Astrocyte (in vitro differentiated cells and primary cell): ENCODE data around the gene DRP2. TPM values are rescaled to one million over a fixed set of nuclear protein-coding genes. Genes with fewer than 3 reads are reported as not detected.

Source experiments
- DNase-seq: peaks from one replicate; pipeline ENCODE4 v3.0.0-alpha.2; 2010; ENCODE audit warnings: low read depth
- FAIRE-seq: peaks from 2 replicates; lab custom pipeline; 2011; peaks lifted over from hg19 to GRCh38; lab: Jason Lieb, UNC
- H2AFZ ChIP-seq: 2 replicates; pipeline ENCODE4 v1.6.0; 2012; ENCODE audit warnings: low read depth, low read length, inconsistent platforms
- H3K27ac ChIP-seq: 2 replicates; pipeline ENCODE4 v1.5.1; 2011; ENCODE audit warnings: low read depth, low read length, inconsistent platforms
- H3K27me3 ChIP-seq: 2 replicates; pipeline ENCODE4 v1.6.0; 2011; ENCODE audit warnings: low read length, inconsistent platforms; ENCODE audit not compliant: insufficient read depth
- H3K36me3 ChIP-seq: 2 replicates; pipeline ENCODE4 v1.5.1; 2011; ENCODE audit warnings: low read length, inconsistent platforms; ENCODE audit not compliant: insufficient read depth
- H3K4me1 ChIP-seq: 2 replicates; pipeline ENCODE4 v1.5.1; 2011; ENCODE audit warnings: low read length, inconsistent platforms; ENCODE audit not compliant: insufficient read depth
- H3K4me2 ChIP-seq: 2 replicates; pipeline ENCODE4 v1.6.0; 2012; ENCODE audit warnings: low read length, inconsistent platforms
- H3K4me3 ChIP-seq: 2 replicates; pipeline ENCODE4 v1.5.1; 2011; ENCODE audit warnings: low read depth, mild to moderate bottlenecking, low read length, inconsistent platforms; ENCODE audit not compliant: insufficient read depth
- H3K79me2 ChIP-seq: 2 replicates; pipeline ENCODE4 v1.6.0; 2012; ENCODE audit warnings: mild to moderate bottlenecking, low read length, inconsistent platforms; ENCODE audit not compliant: insufficient read depth
- H3K9ac ChIP-seq: 2 replicates; pipeline ENCODE4 v1.6.0; 2012; ENCODE audit warnings: mild to moderate bottlenecking, low read length, inconsistent platforms
- H3K9me3 ChIP-seq: 2 replicates; pipeline ENCODE4 v1.5.1; 2012; ENCODE audit warnings: low read depth, mild to moderate bottlenecking, low read length, inconsistent platforms; ENCODE audit not compliant: insufficient read depth
- H4K20me1 ChIP-seq: 2 replicates; pipeline ENCODE4 v1.6.0; 2012; ENCODE audit warnings: low read length, inconsistent platforms; ENCODE audit not compliant: insufficient read depth
- H3K27ac Mint-ChIP-seq: one replicate; pipeline ENCODE4 v1.8.0; 2021; ENCODE audit warnings: mild to moderate bottlenecking, mixed read lengths; ENCODE audit not compliant: unreplicated experiment
- H3K27me3 Mint-ChIP-seq: one replicate; pipeline ENCODE4 v1.8.0; 2021; ENCODE audit warnings: low read depth, mixed read lengths; ENCODE audit not compliant: unreplicated experiment
- H3K36me3 Mint-ChIP-seq: one replicate; pipeline ENCODE4 v1.8.0; 2021; ENCODE audit warnings: low read depth, mixed read lengths; ENCODE audit not compliant: unreplicated experiment
- H3K4me1 Mint-ChIP-seq: one replicate; pipeline ENCODE4 v1.8.0; 2021; ENCODE audit warnings: low read depth, mixed read lengths; ENCODE audit not compliant: unreplicated experiment
- H3K4me3 Mint-ChIP-seq: one replicate; pipeline ENCODE4 v1.8.0; 2021; ENCODE audit warnings: mild to moderate bottlenecking, moderate library complexity, mixed read lengths; ENCODE audit not compliant: unreplicated experiment
- H3K9me3 Mint-ChIP-seq: one replicate; pipeline ENCODE4 v1.8.0; 2021; ENCODE audit warnings: mild to moderate bottlenecking, mixed read lengths; ENCODE audit not compliant: unreplicated experiment
- CTCF ChIP-seq: IDR thresholded peaks from 2 replicates; pipeline ENCODE4 v1.5.1; 2011; ENCODE audit warnings: low read depth, mild to moderate bottlenecking, inconsistent platforms, low read length, moderate library complexity; ENCODE audit not compliant: insufficient read depth
- EZH2 ChIP-seq: IDR thresholded peaks from 2 replicates; pipeline ENCODE4 v1.6.1; 2012; ENCODE audit warnings: mild to moderate bottlenecking, low read length, inconsistent platforms; ENCODE audit not compliant: insufficient read depth
- total RNA-seq: library from RNA; stranded (reverse); gene quantifications from 2 replicates; pipeline ENCODE4 v1.2.1, GENCODE V29; 2021

DRP2 gene
- total RNA-seq, 1 donor from 2014 or later: 4.2 TPM

- H3K27me3 Mint-ChIP-seq: no peaks in the 10 kb centered on the region
- H2AFZ ChIP-seq: no peak overlapping the region
- no peak overlapping the region for H3K27ac Mint-ChIP-seq
- no peak overlapping the region for H3K4me3 ChIP-seq
- no peaks in the 10 kb centered on the region for H3K36me3 Mint-ChIP-seq
- no peak overlapping the region for H3K27ac ChIP-seq
- H3K9me3 Mint-ChIP-seq: no peaks in the 10 kb centered on the region
- no peaks in the 10 kb centered on the region for H3K79me2 ChIP-seq
- no peak for TF ChIP-seq EZH2
- TF ChIP-seq CTCF: no peak
- no peaks in the 10 kb centered on the region for H3K9me3 ChIP-seq
- H3K36me3 ChIP-seq: no peaks in the 10 kb centered on the region
- peaks cover 5% of the 10 kb centered on the region for H3K4me1 ChIP-seq
- no peak overlapping the region for H3K4me3 Mint-ChIP-seq
- H3K4me1 Mint-ChIP-seq: peaks cover 17% of the 10 kb centered on the region
- H3K27me3 ChIP-seq: no peaks in the 10 kb centered on the region
- H3K4me2 ChIP-seq: no peak overlapping the region
- no peak for FAIRE-seq
- H3K9ac ChIP-seq: no peak overlapping the region
- H4K20me1 ChIP-seq: no peaks in the 10 kb centered on the region
- DNase-seq: no peak
These were observed 9.0 kb upstream of the DRP2 start for GRCh38 chrX:101210630-101211029.

- Histone ChIP-seq H3K36me3 (no peaks in the 10 kb centered on the region), H3K4me1 (peaks cover 22% of the 10 kb centered on the region), H3K27me3 (no peaks in the 10 kb centered on the region), H3K9me3 (no peaks in the 10 kb centered on the region), H3K79me2 (peaks cover 18% of the 10 kb centered on the region), H3K27ac (no peak overlapping the region), H4K20me1 (no peaks in the 10 kb centered on the region), H3K9ac (no peak overlapping the region), H3K4me3 (no peak overlapping the region), H2AFZ (no peak overlapping the region), H3K4me2 (no peak overlapping the region)
- Mint-ChIP-seq H3K27ac (peak overlapping the region; percentile 11), H3K4me1 (peaks cover 10% of the 10 kb centered on the region), H3K9me3 (no peaks in the 10 kb centered on the region), H3K36me3 (no peaks in the 10 kb centered on the region), H3K27me3 (no peaks in the 10 kb centered on the region), H3K4me3 (no peak overlapping the region)
- FAIRE-seq (peak; percentile 76), DNase-seq (no peak)
- no peak for TF ChIP-seq CTCF
- TF ChIP-seq EZH2: no peak
These were observed 1.9 kb upstream of the DRP2 start for GRCh38 chrX:101217689-101218088.

GRCh38 chrX:101219864-101220346 is 319 bp downstream of the DRP2 start:
- H3K36me3 Mint-ChIP-seq: no peaks in the 10 kb centered on the region
- H3K9me3 Mint-ChIP-seq: no peaks in the 10 kb centered on the region
- Histone ChIP-seq H2AFZ (peak overlapping the region; percentile 85), H3K4me2 (peak overlapping the region; percentile 89), H3K36me3 (no peaks in the 10 kb centered on the region), H3K27me3 (no peaks in the 10 kb centered on the region), H3K4me1 (peaks cover 22% of the 10 kb centered on the region), H3K9ac (peak overlapping the region; percentile 87), H3K9me3 (no peaks in the 10 kb centered on the region), H3K4me3 (peak overlapping the region; percentile 57), H3K27ac (peak overlapping the region; percentile 92), H4K20me1 (no peaks in the 10 kb centered on the region), H3K79me2 (peaks cover 18% of the 10 kb centered on the region)
- H3K27ac Mint-ChIP-seq: peak overlapping the region; percentile 96
- no peak for TF ChIP-seq EZH2
- no peak for TF ChIP-seq CTCF
- H3K4me3 Mint-ChIP-seq: peak overlapping the region; percentile 79
- no peaks in the 10 kb centered on the region for H3K27me3 Mint-ChIP-seq
- DNase-seq: peak; percentile 64
- H3K4me1 Mint-ChIP-seq: peaks cover 10% of the 10 kb centered on the region
- FAIRE-seq: peak; percentile 45
